GM12872 (cell line): ENCODE results near the gene RCAN3.

Experiments
- TF ChIP-seq, protein P1 (sequence below): IDR thresholded peaks from 3 replicates; pipeline ENCODE4 v1.5.1; 2011; ENCODE audit warnings: low read depth, mild to moderate bottlenecking, low read length, moderate library complexity; ENCODE audit not compliant: insufficient read depth

Gene RCAN3

DNA sequence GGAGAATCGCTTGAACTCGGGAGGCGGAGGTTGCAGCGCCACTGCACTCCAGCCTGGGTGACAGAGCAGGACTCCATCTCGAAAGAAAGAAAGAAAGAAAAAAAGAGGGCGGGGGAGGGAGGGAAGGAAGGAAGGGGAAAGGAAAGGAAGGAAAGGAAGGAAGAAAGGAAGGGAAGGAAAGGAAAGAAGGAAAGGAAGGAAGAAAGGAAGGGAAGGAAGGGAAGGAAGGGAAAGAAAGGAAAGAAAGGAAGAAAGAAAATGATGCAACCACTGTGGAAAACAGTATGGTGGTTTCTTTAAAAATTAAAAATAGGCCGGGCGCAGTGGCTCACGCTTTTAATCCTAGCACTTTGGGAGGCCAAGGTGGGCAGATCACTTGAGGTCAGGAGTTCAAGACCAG is 15.2 kb upstream of the RCAN3 start:
- TF ChIP-seq, protein P1, sequence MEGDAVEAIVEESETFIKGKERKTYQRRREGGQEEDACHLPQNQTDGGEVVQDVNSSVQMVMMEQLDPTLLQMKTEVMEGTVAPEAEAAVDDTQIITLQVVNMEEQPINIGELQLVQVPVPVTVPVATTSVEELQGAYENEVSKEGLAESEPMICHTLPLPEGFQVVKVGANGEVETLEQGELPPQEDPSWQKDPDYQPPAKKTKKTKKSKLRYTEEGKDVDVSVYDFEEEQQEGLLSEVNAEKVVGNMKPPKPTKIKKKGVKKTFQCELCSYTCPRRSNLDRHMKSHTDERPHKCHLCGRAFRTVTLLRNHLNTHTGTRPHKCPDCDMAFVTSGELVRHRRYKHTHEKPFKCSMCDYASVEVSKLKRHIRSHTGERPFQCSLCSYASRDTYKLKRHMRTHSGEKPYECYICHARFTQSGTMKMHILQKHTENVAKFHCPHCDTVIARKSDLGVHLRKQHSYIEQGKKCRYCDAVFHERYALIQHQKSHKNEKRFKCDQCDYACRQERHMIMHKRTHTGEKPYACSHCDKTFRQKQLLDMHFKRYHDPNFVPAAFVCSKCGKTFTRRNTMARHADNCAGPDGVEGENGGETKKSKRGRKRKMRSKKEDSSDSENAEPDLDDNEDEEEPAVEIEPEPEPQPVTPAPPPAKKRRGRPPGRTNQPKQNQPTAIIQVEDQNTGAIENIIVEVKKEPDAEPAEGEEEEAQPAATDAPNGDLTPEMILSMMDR: no peak

DNA sequence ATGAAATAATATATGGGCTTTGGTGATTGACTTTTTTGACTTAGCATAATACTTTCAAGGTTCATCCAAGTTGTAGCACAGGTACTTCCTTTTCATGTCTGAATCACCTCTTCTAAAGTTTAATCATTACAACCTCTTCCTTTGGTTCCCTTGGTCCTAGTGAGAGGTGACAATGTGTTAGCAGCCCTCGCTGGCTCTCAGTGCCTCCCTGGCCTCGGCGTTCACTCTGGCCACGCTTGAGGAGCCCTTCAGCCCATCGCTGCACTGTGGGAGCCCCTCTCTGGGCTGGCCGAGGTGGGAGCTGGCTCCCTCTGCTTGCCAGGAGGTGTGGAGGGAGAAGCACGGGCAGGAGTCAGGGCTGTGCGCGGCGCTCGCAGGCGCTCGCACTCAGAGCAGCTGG is 13.0 kb upstream of the RCAN3 start:
- TF ChIP-seq, protein P1: no peak

- TF ChIP-seq, protein P1: no peak
Measured at GRCh38 chr1:24490101-24490781, 12.4 kb upstream of the RCAN3 start.

DNA sequence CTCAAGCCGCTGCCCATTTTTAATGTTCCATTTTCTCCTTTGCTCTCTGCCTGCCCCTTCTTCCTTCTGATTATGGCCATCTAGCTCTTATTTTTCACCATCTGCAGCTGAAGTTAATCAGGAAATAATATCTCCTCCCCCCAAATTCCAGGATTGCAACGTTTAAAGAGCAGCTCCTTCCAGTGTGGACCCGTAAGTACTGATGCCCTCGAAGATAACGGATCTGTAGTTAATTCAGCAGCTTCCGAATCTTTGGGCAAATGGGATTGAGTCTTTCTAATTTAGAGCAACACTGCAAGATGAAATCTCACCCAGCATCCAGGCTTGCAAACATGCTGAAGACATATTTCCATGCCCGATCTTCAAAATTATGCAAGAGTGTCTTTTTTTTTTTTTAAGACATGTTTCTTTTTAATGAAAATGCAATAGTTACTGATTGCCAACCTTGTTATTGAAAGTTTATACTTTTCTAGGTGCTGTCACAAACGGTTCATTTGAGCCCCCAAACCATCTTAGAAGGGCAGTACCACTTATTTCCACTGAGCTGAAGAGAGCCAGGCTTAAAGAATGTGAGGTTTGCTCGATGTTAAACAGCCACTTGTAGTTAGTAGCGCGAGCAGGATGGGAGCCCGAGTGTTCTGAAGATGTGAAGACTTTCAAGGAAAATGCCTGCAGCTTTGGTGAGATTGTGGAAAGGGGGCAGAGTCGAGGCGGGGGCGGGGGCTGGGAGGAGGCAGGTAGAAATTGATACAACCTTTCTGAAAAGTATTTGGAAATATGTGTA is 10.9 kb upstream of the RCAN3 start:
- TF ChIP-seq, protein P1: 0 out of 3 replicates have a peak, but pooled peaks have one; percentile 4

DNA sequence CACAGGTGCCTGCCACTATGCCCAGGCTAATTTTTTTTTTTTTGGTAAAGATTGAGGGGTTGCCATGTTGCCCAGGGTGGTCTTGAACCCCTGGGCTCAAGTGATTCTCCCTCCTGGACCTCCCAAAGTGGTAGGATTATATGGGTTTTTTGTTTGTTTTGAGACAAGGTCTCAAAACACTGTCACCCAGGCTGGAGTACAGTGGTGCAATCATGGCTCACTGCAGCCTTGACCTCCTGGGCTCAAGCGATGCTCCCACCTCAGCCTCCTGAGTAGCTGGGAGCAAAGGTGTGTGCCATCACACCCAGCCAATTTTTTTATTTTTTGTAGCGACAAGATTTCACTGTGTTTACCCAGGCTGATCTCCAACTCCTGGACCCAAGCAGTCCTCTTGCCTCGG is 8.9 kb upstream of the RCAN3 start:
- TF ChIP-seq, protein P1: no peak

DNA sequence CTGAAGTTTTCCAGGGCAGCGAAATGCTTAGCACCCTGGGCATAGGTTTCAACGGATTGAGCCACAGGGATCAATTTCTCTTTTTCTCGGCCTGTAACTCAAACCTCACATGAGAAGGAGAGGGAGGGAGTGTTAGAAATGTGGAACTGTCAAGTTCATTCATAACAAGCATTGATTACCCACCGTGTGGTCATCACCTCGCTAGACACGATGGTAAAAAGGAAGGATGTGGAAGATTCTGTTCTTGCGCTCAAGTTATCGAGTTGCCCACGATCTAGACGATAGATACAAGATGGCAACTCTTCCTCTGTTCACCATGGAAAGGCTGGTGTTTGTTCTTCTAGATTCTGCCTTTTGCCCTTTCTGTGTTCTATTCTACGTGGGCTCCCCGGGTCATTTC is 4.0 kb upstream of the RCAN3 start:
- TF ChIP-seq, protein P1: no peak

DNA sequence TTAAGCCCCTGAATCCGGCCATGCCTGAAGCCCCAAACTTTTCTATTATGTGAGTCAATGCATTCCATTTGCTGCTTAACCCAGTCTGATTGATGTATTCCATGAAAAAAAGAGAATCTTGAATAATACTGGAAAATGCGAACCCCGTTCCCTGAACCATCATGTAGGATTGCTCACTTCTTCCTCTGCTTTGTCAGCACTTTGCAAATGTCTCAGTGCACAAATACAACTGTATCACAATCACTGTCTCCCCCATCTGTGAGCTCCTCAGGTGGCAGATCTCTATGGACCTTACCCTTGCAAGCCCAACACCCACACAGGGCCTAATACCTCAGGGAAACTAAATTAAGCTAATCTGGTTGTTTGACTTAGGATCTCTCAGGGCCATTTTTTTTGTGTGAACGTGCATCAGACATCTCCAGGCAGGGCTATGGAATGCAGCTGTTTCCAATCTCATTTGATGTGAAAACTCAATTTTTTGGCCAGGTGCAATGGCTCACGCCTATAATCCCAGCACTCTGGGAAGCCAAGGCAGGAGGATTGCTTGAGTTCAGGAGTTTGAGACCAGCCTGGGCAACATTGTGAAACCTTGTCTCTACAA is 2.1 kb upstream of the RCAN3 start:
- TF ChIP-seq, protein P1: no peak
